HCT116 (cell line): Measurements from ENCODE around the gene FST. TPM values are rescaled to one million over a fixed set of nuclear protein-coding genes. Genes with fewer than 3 reads are reported as not detected.

Source experiments
- ATAC-seq: fragments of 200-7000 bp; cut with Tn5 transposase; 2 replicates; pipeline ENCODE4 v1.9.1; 2020; ENCODE audit warnings: mild to moderate bottlenecking, moderate library complexity
- BruUV-seq: library from RNA; stranded (reverse); fragments of 400-500 nt; replicated peaks from 2 replicates; lab custom pipeline; 2021; lab: Mats Ljungman, UMichigan
- CTCF ChIA-PET: fragments of 300-600 bp; sonication (Branson Sonifier 250); formaldehyde crosslinking; loops from one replicate; lab custom pipeline; 2021; ENCODE audit warnings: antibody characterized with exemption; lab: Charles Lee
- POLR2A ChIA-PET: fragments of 300-600, 350-600 bp; sonication (Branson Sonifier 250); formaldehyde crosslinking; loops from one replicate; lab custom pipeline; 2021; ENCODE audit warnings: antibody characterized with exemption; lab: Charles Lee
- RAD21 ChIA-PET, 2 experiments: fragments of 300-600 bp; sonication (Branson Sonifier 250); formaldehyde crosslinking; loops; one replicate each; lab custom pipeline; 2023; ENCODE audit warnings: low total read pairs in 2 of 2; ENCODE audit not compliant: uncharacterized antibody in 2 of 2, unreplicated experiment in 2 of 2, low non-redundant PET in 1 of 2; lab: Charles Lee
- DNase-seq: peaks from one replicate; pipeline ENCODE4 v3.0.0-alpha.2; 2010; ENCODE audit warnings: low read depth, low spot score
- H2AFZ ChIP-seq: fragments of 200-600 bp; shearing (Covaris generic), sonication (generic); 2 replicates; pipeline ENCODE4 v1.6.1; 2017; ENCODE audit warnings: low read depth, mixed run types, mixed read lengths, antibody characterized with exemption, low read length; ENCODE audit not compliant: poor library complexity, severe bottlenecking
- H3K27ac ChIP-seq: 2 replicates; pipeline ENCODE4 v1.5.1; 2012; ENCODE audit warnings: low read depth, low read length
- H3K27me3 ChIP-seq: fragments of 200-600 bp; sonication (generic); 2 replicates; pipeline ENCODE4 v1.6.1; 2016; ENCODE audit warnings: mixed run types, low read length, mixed read lengths; ENCODE audit not compliant: insufficient read depth
- H3K36me3 ChIP-seq, 2 experiments: fragments of 200-500 bp in 1 of 2; fragments of 200-600 bp in 1 of 2; sonication (Bioruptor generic) in 1 of 2; sonication (generic) in 1 of 2; 2 replicates each; pipeline versions ENCODE4 v1.5.1 to v1.6.1; 2014 to 2016; ENCODE audit warnings: low read length in 2 of 2, inconsistent platforms in 1 of 2, mixed read lengths in 1 of 2, mixed run types in 1 of 2; ENCODE audit not compliant: insufficient read depth in 2 of 2, control insufficient read depth in 1 of 2
- H3K4me1 ChIP-seq, 2 experiments: fragments of 200-600 bp in 1 of 2; sonication (generic) in 1 of 2; 2 replicates each; pipeline versions ENCODE4 v1.5.1 to v1.6.1; 2012 to 2017; ENCODE audit warnings: low read length in 2 of 2, inconsistent platforms in 1 of 2, mild to moderate bottlenecking in 1 of 2, mixed read lengths in 1 of 2, mixed run types in 1 of 2, moderate library complexity in 1 of 2; ENCODE audit not compliant: insufficient read depth in 2 of 2, control insufficient read depth in 1 of 2
- H3K4me2 ChIP-seq: fragments of 200-600 bp; sonication (generic); 2 replicates; pipeline ENCODE4 v1.6.1; 2017; ENCODE audit warnings: mixed run types, low read length, mixed read lengths
- H3K4me3 ChIP-seq, 2 experiments: fragments of 200-600 bp in 1 of 2; sonication (generic) in 1 of 2; replicated peaks in 1 of 2; 2 replicates each; pipeline ENCODE4 v1.5.1; 2011 to 2016; ENCODE audit warnings: low read length in 2 of 2, control low read depth in 1 of 2, low read depth in 1 of 2, mild to moderate bottlenecking in 1 of 2, mixed read lengths in 1 of 2, mixed run types in 1 of 2
- H3K79me2 ChIP-seq: fragments of 200-600 bp; sonication (generic); 2 replicates; pipeline ENCODE4 v1.6.1; 2017; ENCODE audit warnings: mild to moderate bottlenecking, mixed run types, low read length, moderate library complexity, mixed read lengths; ENCODE audit not compliant: insufficient read depth
- H3K9ac ChIP-seq: fragments of 200-600 bp; sonication (generic); 2 replicates; pipeline ENCODE4 v1.6.1; 2016; ENCODE audit warnings: low read length, mixed read lengths
- H3K9me2 ChIP-seq: fragments of 200-600 bp; sonication (generic), shearing (Covaris generic); 2 replicates; pipeline ENCODE4 v1.6.1; 2017; ENCODE audit warnings: mixed run types, mild to moderate bottlenecking, moderate library complexity; ENCODE audit not compliant: insufficient read depth
- H3K9me3 ChIP-seq, 2 experiments: fragments of 200-500 bp in 1 of 2; fragments of 200-600 bp in 1 of 2; sonication (Bioruptor generic) in 1 of 2; sonication (generic) in 1 of 2; 2 replicates each; pipeline ENCODE4 v1.6.1; 2014 to 2017; ENCODE audit warnings: low read length in 2 of 2, mixed read lengths in 2 of 2, inconsistent platforms in 1 of 2, low read depth in 1 of 2, mild to moderate bottlenecking in 1 of 2, mixed run types in 1 of 2, moderate library complexity in 1 of 2; ENCODE audit not compliant: control insufficient read depth in 1 of 2, insufficient read depth in 1 of 2
- H4K20me1 ChIP-seq: fragments of 200-600 bp; sonication (generic), shearing (Covaris generic); 2 replicates; pipeline ENCODE4 v1.6.1; 2017; ENCODE audit warnings: mixed run types, mild to moderate bottlenecking, moderate library complexity; ENCODE audit not compliant: insufficient read depth
- CBX3 ChIP-seq: IDR thresholded peaks from 2 replicates; pipeline ENCODE4 v1.6.1; 2012; ENCODE audit warnings: low read depth
- CEBPB ChIP-seq: IDR thresholded peaks from 2 replicates; pipeline ENCODE4 v1.6.1; 2012; ENCODE audit warnings: low read depth
- EGR1 ChIP-seq: IDR thresholded peaks from 2 replicates; pipeline ENCODE4 v1.6.1; 2012; ENCODE audit warnings: low read depth
- ELF1 ChIP-seq: IDR thresholded peaks from 2 replicates; pipeline ENCODE4 v1.6.1; 2012; ENCODE audit warnings: low read depth, borderline replicate concordance
- EZH2 ChIP-seq: fragments of 200-600 bp; sonication (generic); IDR thresholded peaks from 2 replicates; pipeline ENCODE4 v1.6.1; 2017; ENCODE audit warnings: antibody characterized with exemption, mixed run types
- EZH2phosphoT487 ChIP-seq: fragments of 200-600 bp; IDR thresholded peaks from 2 replicates; pipeline ENCODE4 v1.6.1; 2018; ENCODE audit warnings: antibody characterized with exemption, borderline replicate concordance
- MAX ChIP-seq: IDR thresholded peaks from 2 replicates; pipeline ENCODE4 v1.6.1; 2012
- POLR2A ChIP-seq: IDR thresholded peaks from 2 replicates; pipeline ENCODE4 v1.7.0; 2011; ENCODE audit warnings: borderline replicate concordance; ENCODE audit not compliant: insufficient read depth, insufficient read length; ENCODE audit errors: extremely low read depth
- RAD21 ChIP-seq: IDR thresholded peaks from 2 replicates; pipeline ENCODE4 v1.6.1; 2012; ENCODE audit warnings: low read depth, mild to moderate bottlenecking
- REST ChIP-seq: IDR thresholded peaks from 2 replicates; pipeline ENCODE4 v1.6.1; 2012; ENCODE audit warnings: low read depth
- SIN3A ChIP-seq: IDR thresholded peaks from 2 replicates; pipeline ENCODE4 v1.6.1; 2012; ENCODE audit warnings: low read depth
- SRF ChIP-seq: IDR thresholded peaks from 2 replicates; pipeline ENCODE4 v1.6.1; 2012; ENCODE audit warnings: low read depth
- TCF7L2 ChIP-seq: IDR thresholded peaks from 2 replicates; pipeline ENCODE4 v1.7.0; 2011; ENCODE audit warnings: borderline replicate concordance, inconsistent platforms; ENCODE audit not compliant: insufficient read depth, insufficient read length; ENCODE audit errors: extremely low read depth
- intact Hi-C: fragments of 100-400 bp; cut with micrococcal nuclease; formaldehyde crosslinking; loops from 2 replicates; pipeline ENCODE4 v1.10.0; 2022
- total RNA-seq: library from RNA; stranded (reverse); gene quantifications from one replicate; pipeline ENCODE4 v1.2.1, GENCODE V29; 2021; ENCODE audit not compliant: unreplicated experiment
- TF ChIP-seq, protein P1 (sequence below): IDR thresholded peaks from 2 replicates; pipeline ENCODE4 v1.6.1; 2011; ENCODE audit warnings: mild to moderate bottlenecking, low read length, moderate library complexity; ENCODE audit not compliant: insufficient replicate concordance; ENCODE audit errors: extremely low read depth

FST gene
- total RNA-seq, 1 experiment from 2014 or later: 0.34 TPM

- no peak overlapping the region for H2AFZ ChIP-seq
- RAD21 ChIA-PET: no interaction called here
- H3K27me3 ChIP-seq: no peaks in the 10 kb centered on the region
- no peaks in the 10 kb centered on the region for H3K9me3 ChIP-seq
- no peaks in the 10 kb centered on the region for H3K36me3 ChIP-seq
- H3K4me3 ChIP-seq: no peak overlapping the region
- no TSS peak for BruUV-seq
- no peaks in the 10 kb centered on the region; the same call in 1 of the 2 replicates for H3K9me2 ChIP-seq
- DNase-seq: no peak
- POLR2A ChIA-PET: no interaction called here
- no peak overlapping the region for H3K27ac ChIP-seq
- no peak overlapping the region for H3K9ac ChIP-seq
- TF ChIP-seq MAX (no peak), EGR1 (no peak), SIN3A (no peak), TCF7L2 (no peak), EZH2 (no peak), RAD21 (no peak), CBX3 (no peak), REST (no peak), ELF1 (no peak), EZH2phosphoT487 (no peak), POLR2A (no peak), CEBPB (no peak), SRF (no peak)
- TF ChIP-seq, protein P1, sequence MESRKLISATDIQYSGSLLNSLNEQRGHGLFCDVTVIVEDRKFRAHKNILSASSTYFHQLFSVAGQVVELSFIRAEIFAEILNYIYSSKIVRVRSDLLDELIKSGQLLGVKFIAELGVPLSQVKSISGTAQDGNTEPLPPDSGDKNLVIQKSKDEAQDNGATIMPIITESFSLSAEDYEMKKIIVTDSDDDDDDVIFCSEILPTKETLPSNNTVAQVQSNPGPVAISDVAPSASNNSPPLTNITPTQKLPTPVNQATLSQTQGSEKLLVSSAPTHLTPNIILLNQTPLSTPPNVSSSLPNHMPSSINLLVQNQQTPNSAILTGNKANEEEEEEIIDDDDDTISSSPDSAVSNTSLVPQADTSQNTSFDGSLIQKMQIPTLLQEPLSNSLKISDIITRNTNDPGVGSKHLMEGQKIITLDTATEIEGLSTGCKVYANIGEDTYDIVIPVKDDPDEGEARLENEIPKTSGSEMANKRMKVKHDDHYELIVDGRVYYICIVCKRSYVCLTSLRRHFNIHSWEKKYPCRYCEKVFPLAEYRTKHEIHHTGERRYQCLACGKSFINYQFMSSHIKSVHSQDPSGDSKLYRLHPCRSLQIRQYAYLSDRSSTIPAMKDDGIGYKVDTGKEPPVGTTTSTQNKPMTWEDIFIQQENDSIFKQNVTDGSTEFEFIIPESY: no peak
- TF ChIP-seq, all 23 proteins: peak for 0
- no peak overlapping the region for H3K4me2 ChIP-seq
- H3K4me1 ChIP-seq: no peaks in the 10 kb centered on the region
- ATAC-seq: no peak
- CTCF ChIA-PET: no interaction called here
- no peaks in the 10 kb centered on the region for H3K79me2 ChIP-seq
- H4K20me1 ChIP-seq: no peaks in the 10 kb centered on the region
- intact Hi-C loops: no loop called here
Measured at GRCh38 chr5:53453898-53454718, 26.3 kb upstream of the FST start.
